ENCODE measurements around the gene HLCS. TPM values are rescaled to one million over a fixed set of nuclear protein-coding genes. Genes with fewer than 3 reads are reported as not detected.

Gene HLCS
- total RNA-seq, 1 experiment from 2014 or later, result 33.1 TPM

DNA sequence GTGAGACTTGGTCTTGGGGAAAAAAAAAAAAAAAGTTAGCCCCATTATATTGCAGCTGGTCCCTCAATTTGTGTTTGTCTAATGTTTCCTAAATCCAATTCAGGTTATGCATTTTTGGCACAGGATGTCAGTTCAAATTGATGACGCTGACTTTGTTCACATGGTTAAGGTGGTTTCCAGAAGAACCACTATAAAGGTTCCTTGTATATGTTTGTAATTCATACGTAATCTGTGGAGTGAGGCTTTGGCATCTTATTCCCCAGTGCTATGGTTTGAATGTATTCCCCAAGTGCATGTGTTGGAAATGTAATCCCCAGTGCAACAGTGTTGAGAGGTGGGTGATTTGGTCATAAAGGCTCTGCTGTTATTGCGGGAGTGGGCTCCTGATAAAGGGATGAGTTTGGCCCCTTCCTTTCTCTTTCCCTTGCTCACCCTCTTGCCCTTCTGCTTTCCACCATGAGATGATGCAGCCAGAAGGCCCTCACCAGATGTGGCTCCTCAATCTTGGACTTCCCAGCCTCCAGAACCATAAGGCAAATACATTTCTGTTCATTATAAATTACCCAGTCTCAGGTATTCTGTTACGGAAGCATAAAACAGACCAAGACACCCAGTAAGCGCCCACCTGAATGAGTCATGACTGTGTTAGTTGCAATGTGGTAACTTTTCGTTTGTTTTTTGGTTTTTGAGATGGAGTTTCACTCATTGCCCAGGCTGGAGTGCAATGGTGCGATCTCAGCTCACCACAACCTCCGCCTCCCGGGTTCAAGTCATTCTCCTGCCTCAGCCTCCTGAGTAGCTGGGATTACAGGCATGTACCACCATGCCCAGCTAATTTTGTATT is 19.5 kb upstream of the HLCS start:
- DNase-seq (ENCODE audit: low read depth), result no peak

DNA sequence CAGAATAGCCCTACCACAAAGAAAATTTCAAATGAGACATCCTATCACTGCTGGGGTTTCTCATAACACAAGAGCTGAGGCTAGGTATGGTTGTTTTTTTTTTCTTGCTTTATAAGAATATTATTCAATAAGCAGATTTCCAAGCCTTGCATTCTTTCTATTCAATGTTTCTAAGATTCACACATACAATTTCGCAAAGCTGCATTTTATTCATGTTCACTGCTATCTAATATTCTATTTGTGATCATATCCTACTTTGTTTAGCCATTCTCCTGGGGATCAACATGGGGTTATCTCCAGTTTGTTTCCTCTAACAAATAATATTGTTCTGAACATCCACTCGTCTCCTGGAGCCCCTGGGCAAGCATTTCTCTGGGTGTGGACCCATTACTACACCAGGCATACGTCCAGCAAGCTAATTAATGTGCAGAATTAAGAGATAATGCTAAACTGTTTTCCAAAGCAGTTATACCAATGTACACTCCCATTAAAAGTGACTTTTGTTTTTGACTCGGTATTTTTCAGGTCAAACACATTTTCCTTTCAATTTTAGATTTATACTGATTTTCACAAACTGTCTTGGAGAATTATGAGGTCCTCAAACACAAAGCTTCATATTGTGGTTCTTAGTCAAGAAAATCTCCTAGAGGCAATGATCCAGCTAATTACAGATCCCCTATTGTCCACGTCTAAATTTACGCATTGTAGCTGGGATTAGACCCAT is 15.7 kb upstream of the HLCS start:
- DNase-seq (ENCODE audit: low read depth), result no peak

DNA sequence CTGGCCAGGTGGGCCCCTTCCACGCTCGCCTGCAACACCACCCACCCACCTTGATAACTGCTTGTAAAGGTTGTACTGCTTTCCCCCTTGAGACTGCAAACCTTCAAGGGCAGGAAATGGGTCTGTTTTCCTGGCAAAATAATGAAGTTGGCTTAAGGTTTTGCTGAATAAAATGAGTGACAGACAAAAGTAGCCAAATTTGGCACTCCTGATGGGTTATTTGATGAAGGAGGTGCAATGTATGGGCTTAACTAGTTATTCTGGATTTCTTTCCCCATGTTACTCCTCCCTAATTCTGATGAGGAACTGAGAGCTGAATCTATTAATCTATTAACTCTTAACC is 14.6 kb upstream of the HLCS start:
- DNase-seq (ENCODE audit: low read depth), result no peak

DNA sequence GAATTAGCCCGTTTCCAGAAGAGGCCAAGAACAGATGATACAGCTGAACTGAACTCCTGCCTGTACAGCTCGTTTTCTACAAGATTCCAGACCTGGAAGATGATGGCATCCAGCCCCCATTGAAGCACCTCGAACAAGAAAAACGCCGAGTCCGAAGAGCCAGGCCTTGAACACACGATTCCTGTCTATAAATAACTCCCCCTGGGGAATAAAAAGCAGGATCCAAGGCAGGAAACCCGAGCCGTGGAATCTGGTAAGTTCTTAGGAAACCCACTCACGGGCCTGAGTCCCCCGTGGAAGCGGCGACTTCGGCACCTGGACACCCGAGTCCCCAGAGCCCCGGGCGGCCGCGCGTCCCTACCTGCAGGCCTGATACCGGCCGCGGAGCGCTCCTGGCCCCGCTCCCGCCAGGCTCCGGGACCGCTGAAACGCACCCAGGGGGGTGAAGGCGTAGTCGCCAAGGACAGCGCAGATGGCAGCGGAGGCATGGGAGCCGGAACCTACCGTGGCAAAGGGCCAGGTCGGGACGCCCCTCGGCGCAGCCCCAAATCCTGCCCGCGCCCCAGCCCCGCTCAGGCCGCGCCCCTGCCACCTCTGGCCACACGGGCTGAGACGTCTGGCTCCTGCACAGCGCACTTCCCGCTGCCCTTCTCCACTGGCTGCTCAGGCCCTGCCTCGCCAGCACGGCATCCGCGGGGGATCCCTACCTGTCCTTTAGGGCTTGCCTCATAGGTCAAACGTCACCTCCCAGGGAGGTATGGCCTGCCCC is 14.0 kb upstream of the HLCS start:
- DNase-seq (ENCODE audit: low read depth), result peak; percentile 43

DNA sequence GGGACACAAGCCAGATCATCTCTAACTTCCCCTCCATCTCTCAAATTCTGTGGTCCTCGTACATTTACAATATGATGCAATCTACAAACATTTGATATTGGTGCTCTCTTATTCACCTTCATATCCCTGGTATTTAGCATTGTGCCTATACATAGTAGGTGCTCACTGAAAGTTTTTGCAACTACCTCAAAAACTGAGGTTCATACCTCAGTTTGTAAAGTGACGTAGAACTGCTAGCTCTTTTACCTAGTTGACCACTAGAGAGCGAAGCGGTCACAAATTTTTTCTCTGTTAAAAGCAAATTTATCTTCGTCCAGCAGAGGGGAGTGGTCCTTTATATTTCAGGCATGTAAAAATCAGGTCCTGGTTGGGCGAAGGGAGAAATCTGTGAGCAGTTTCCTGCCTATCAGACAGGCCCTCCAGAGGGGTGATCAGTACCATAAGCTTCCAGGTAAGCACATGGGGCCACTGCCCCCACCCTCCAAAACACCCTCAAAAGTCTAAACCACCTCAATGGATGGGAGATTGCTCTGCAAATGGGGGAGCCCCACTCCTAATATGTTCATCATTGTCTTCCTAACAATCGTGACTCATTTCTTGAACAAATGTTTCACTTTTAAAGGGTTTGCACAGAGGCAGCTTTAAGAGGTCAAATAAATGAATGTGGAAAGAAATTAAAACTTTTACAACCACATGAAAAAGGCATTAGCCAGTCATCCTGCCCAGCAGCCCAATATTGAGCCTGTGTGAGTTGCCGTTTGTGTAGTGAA is 10.6 kb upstream of the HLCS start:
- peak; percentile 69 for DNase-seq (ENCODE audit: low read depth)

DNA sequence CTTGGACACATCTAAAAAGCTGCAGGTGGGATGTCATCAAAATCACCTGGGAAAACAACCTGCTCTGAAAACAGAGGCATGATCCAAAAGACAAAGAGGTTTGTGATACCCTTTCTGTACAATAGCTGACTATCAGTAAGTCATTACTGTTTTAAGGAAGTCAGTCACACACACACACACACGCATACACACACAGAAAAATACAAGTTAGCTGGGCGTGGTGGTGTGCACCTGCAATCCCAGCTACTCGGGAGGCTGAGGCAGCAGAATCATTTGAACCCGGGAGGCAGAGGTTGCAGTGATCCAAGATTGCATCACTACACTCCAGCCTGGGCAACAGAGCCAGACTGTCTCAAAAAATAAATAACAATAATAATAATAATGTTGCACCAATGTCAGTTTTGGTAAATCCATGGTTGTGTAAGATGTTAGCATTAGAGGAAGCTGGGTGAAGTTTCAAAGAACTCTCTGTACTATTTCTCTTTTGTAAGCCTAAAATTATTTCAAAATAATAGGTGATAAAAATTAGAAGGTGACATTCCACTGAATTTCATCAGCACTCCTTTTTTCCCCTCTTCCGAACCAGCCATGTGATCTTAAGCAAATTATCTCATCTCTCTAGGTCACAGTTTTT is 9.9 kb upstream of the HLCS start:
- DNase-seq (ENCODE audit: low read depth), result no peak

DNA sequence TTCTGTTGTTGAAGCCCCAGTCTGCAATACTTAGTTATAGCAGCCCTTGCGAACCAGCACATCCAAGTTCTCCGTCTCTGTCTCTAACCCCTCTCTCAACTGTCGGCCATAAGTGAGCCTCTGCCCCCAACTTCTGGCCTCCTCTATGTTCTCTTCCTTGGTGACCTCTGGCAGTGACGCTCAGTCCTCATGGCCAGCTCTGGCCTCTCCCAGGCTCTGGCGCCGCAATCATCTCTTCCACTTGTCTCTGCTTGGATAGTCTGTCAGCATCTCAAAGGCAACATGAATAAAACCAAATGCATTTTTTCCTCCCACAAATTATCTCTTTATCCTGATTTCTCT is 8.4 kb upstream of the HLCS start:
- DNase-seq (ENCODE audit: low read depth), result no peak

DNA sequence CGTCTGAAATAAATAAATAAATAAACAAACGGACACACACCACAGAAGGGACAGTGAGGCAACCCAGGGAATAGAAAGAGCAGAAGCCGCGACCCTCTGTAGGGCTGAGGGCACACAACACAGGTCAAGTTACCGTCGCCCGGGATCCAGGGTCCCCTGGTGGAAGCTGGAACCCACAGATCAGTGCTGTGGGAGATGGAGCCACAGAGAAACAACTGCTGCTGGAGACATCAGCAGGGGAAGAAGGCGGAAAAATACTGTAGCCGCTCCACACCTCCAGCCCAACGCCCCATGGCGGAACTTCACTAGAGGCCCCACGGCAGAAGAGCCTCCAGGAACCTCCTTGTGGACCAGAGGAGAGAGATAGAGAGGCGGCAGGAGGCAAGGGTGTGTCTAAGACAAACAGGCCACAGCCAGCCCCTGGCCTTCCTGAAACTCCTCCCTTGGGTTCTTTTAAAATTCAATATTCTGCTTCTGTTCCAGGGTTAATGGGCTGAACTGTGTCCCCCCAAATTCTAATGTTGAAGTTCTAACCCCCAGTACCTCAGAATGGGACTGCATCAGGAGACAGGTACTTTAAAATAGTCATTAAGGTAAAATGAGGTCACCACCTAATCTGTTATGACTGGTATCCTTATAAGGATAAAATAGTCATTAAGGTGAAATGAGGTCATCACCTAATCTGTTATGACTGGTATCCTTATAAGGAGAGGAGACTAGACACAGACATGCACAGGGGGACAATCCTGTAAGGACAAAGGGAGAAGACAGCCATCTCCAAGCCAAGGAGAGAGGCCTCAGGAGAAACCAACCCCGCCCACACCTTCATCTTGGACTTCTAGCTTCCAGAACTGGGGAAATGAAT is 7.7 kb upstream of the HLCS start:
- DNase-seq (ENCODE audit: low read depth), result no peak

DNA sequence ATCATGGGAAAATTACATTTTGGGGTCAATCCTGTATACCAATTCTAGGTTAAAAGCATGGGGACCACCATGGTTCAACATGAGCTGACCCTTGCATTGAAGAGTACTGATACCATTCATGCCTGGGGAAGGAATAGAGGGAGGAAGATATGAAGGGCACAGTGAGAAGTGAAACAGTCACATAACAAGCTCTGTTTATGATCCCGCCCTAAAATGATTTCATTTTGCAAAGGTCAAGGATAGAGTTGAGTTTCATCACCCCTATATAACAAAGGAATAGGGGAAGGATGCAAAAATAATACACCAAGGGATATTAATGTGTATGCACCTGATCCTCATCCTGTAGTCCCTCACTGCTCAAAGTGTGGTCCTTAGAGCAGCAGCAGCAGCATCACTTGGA is 2.5 kb upstream of the HLCS start:
- DNase-seq (ENCODE audit: low read depth), result no peak

DNA sequence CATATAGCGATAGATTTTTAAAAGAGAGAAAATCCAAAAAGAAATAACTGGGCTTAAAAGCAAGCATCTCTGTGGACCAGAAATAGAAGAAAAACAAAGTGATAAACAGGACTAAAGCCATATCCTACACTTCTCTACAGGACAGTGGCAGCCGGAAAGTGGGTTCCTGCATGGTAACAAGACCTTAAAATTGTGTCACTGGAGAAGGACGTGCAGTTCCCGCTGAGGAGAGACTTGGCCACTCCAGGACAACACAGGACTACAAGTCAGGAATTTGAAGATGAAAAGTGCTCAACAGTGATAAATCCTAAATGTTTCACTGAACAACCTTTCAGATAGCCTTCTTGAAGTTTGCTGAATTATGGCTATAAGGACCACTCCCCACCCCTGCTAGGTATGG is 1.9 kb upstream of the HLCS start:
- DNase-seq (ENCODE audit: low read depth), result no peak

DNA sequence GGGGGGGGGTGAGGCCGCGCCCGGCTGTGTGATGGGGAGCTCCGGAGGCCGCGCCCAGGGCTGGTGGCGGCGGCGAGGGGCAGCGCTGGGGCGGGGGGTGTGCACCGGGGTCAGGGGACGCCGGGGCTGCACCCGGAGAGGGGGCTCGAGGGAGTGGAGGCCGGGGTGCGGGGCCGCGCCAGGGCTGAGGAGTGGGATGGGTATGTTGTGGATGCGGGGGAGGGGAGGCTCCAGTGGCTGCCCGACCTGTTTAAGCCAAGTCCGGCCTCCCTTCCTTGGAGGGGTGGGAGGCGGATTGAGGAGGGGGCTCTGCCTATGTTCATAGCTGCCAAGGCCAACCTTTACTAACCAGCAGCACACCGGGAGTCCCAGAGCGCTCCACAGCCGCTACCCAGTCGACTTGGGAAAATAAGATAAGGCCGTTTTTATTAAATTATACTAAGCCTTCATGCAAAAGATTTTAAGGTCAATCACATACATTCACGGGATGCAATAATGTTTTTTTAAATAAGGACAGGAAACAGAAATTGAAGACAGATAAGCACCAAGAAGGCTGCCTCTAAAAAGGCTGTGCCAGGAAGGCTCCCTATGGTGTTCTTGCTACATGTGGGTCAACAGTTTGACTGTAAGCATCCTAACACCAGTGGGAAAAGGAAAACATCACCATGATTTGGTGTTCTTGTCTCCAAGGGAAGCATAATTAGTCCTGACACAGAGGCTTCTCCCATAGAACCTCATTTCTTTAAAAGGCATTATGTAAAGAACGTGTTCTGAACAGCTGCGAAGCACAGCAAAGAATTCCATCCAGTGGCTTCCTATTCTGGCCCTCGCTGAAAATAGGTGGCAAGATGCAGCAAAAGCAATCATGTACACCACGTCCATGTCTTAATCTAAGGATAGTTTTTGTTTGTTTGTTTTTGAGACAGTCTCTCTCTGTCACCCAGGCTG is 626 bp upstream of the HLCS start:
- DNase-seq (ENCODE audit: low read depth), result no peak

DNA sequence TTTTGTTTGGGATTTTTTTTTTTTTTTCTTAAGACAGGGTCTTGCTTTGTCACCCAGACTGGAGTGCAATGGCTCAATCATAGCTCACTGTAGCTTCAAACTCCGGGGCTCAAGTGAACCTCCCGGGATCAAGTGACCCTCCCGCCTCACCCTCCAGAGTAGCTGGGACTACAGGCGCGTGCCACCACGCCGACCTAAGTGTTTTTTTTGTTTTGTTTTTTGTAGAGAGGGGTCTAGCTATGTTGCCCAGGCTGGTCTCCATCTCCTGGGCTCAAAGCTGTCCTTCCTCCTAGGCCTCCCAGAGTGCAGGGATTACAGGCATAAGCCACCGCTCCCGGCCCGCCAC is 776 bp downstream of the HLCS start:
- DNase-seq (ENCODE audit: low read depth), result no peak

DNA sequence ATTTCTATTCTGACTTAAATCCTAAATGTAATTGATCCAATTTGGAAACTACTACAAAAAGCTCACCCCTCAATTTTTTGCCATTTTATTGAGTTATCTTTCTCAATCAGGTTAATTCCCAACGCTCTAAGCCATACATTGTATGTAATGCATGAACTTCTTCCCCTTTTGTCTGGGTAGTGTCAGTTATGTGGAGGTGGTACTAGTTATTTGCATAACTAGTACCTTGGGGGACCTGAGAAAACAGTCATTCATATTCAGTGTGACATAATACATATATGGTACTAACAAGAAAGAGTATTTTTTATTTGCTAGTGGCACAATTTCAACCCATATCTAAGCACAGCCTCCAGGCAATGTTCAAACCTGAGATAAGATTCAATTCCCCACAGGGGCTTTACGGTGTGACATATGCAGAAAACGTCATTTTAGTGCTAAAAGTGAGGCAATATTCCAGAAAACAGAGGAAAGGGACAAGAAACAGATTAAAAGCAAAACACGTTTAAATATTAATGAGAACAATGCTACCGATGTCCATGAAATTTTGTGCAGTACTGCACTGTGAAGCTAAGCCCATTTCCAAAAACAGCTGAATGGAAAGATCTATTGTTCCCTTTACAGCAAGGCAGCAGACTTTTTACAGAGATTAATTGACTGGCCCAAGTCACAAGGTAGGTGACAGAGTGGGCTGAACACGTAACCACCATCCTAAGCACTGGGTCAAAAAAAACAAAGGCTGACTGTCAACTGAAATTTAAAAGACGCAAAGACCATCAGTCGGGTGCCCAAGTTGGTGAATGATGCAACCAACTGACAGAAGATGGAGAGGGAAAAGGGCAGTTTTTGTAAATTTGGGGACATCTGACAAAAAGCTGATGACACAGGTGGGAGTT is 1.4 kb downstream of the HLCS start:
- no peak for DNase-seq (ENCODE audit: low read depth)

DNA sequence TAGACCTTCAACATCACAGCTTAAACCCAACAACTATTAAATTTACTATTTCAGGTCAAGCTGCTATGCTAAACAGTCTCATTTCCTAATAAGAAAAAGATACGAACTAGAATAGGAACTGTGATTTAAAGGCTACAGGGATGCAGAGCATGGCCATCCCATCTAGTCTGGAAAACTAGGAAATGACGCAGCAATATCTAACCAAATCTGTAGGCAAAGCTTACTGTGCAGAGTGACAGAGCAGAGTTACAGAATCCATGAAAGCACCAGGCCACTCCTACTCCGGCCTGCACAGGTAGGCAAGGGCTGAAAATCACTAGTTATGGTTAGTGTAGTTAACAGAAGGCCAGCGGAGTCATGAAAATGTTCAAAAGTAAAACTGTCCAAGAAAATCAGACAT is 2.1 kb downstream of the HLCS start:
- DNase-seq (ENCODE audit: low read depth), result no peak

DNA sequence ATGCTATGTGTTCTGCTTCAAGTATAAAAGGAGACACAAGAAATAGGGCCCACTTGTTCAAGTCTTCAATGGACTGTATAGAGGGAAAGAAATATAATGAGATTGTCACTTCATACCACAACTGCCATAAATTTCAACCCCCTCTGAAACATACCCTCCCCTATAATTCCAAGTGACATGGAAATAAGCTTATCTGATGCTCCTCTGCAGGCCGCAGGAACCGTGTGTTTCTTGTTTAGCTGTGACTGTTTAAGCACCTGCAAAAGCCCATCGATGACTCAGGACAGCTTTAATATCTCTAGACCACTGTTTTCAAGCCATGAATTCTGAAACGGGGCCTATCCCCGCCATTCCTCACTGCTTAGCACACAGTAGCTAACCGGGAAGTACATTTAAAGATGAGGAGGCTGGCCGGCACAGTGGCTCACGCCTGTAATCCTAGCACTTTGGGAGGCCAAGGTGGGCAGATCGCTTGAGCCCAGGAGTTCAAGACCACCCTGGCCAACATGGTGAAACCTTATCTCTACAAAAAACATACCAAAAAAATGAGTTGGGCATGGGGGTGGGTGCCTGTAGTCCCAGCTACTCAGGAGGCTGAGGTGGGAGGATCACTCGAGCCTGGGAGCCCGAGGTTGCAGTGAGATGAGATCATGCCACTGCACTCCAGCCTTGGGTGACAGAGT is 4.2 kb downstream of the HLCS start:
- no peak for DNase-seq (ENCODE audit: low read depth)

DNA sequence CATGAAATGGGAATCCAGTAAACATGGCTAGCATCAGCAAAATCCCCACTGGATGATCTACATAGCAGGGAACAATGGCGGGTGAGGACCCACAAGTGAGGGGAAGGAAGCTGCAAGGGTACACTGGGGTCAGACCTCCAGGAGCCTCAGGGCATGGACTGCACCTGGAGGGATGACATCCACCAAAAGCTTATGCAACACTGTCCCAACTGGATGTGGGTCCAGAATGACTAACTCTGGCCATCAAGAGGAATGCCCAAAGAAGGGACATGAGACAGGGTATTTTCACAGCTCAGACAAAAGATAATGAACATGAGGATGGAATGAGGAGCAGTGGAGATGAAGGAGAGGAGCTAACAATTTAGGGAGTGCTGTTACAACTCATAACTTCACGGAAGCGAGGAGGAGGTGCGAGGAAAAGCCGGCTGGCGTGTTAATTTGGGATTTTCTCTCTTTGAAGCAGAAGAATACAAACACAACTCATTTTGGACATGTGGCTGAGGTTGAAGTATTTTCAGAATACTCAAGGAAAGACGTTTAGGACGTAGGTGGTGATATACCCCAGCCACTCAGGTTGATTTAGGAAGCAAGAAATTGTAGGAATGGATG is 5.7 kb downstream of the HLCS start:
- DNase-seq (ENCODE audit: low read depth), result no peak

DNA sequence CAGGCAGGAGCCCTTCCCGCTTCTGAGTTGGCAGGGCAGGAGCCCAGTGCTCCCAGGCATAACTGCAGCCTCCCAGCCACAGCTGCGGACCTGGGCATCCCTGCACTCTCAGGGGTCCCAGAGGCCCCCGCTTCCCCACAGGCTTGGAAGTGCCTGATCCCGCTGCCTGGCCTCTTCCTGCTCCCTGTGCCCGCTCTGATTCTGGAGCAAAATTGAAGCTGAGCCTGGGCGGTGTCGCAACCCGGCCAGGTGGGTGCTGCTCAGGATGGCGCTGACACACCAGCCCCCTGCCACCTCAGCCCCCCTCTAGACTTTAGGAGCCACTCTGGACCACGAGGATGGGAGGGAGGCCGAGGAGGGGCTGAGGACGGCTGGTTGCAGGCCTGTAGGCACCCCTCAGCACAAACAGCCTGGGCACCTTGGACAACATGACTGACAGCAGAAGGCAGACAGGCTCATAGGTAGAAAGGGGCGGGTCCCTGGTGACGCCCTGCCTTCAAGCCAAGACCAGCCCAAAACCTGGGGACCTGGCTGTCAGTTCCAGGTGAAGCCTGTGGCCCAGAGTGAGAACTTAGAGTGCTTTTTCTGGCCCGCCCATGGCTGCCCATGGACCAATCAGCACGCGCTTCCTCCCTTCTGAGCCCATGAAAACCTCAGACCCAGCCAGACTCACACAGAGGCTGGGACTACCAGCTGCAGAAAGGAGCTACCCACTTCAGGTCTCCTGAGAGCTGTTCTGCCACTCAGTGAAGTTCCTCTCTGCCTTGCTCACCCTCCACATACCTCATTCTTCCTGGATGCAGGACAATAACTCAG is 7.2 kb downstream of the HLCS start:
- no peak for DNase-seq (ENCODE audit: low read depth)
